ENCODE results near the gene CYTH2.

DNA sequence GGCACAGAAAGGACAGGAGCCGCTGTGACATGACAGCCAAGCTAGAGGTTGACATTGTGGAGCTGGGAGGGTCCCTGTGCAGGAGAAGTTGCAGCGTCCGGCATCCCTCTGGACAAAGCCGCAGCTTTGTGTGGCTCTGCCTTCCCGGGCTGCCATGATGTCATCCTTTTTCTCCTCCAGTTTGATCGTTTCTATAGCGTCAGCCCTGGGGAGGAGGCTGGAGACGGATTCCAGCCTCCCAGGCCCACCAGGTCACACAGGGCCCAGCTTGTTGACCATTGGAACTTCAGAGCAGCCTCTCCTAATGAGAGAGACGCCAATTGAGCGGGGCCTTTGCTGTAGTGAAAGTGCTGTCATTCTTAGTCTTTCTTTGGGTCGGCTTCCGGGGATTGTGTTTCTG, 17.5 kb upstream of the CYTH2 start:
- TF ChIP-seq, protein P1, sequence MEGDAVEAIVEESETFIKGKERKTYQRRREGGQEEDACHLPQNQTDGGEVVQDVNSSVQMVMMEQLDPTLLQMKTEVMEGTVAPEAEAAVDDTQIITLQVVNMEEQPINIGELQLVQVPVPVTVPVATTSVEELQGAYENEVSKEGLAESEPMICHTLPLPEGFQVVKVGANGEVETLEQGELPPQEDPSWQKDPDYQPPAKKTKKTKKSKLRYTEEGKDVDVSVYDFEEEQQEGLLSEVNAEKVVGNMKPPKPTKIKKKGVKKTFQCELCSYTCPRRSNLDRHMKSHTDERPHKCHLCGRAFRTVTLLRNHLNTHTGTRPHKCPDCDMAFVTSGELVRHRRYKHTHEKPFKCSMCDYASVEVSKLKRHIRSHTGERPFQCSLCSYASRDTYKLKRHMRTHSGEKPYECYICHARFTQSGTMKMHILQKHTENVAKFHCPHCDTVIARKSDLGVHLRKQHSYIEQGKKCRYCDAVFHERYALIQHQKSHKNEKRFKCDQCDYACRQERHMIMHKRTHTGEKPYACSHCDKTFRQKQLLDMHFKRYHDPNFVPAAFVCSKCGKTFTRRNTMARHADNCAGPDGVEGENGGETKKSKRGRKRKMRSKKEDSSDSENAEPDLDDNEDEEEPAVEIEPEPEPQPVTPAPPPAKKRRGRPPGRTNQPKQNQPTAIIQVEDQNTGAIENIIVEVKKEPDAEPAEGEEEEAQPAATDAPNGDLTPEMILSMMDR (IDR thresholded peaks at IDR 0.05; ENCODE audit: low read depth, low read length): no peak
- TF ChIP-seq EZH2phosphoT487 (IDR thresholded peaks at IDR 0.05; ENCODE audit: low read depth): no peak
